SK-N-SH (cell line): Measurements from ENCODE around the gene PHOSPHO1. TPM values are rescaled to one million over a fixed set of nuclear protein-coding genes. Genes with fewer than 3 reads are reported as not detected.

ENCODE experiments used
- CTCF ChIA-PET: fragments of 300-600, 350-600 bp; formaldehyde crosslinking; extraction: SDS; loops from one replicate; lab custom pipeline; 2021; lab: Yijun Ruan, JAX
- POLR2A ChIA-PET: fragments of 350-600 bp; sonication (Branson Sonifier 250); formaldehyde crosslinking; extraction: SDS; loops from one replicate; lab custom pipeline; 2020; ENCODE audit warnings: antibody characterized with exemption, inconsistent platforms; lab: Yijun Ruan, JAX
- DNase-seq: peaks from one replicate; pipeline ENCODE4 v3.0.0; 2012
- H2AFZ ChIP-seq: fragments of 200-600 bp; sonication (generic); 2 replicates; pipeline ENCODE4 v1.8.1; 2016; ENCODE audit warnings: antibody characterized with exemption, mild to moderate bottlenecking, low read depth
- H3F3A ChIP-seq: fragments of 200-600 bp; sonication (generic); replicated peaks from 2 replicates; pipeline ENCODE3; 2016; ENCODE audit warnings: antibody characterized with exemption, mild to moderate bottlenecking; ENCODE audit not compliant: insufficient read depth
- H3K27ac ChIP-seq, 2 experiments: fragments of 200-500 bp in 1 of 2; fragments of 200-600 bp in 1 of 2; sonication (Bioruptor generic) in 1 of 2; sonication (generic), shearing (Covaris generic) in 1 of 2; 2 replicates each; pipeline versions ENCODE4 v1.5.1 to v1.6.1; 2014 to 2016; ENCODE audit warnings: low read depth in 2 of 2, inconsistent platforms in 1 of 2, low read length in 1 of 2, mild to moderate bottlenecking in 1 of 2, mixed read lengths in 1 of 2
- H3K27me3 ChIP-seq: fragments of 200-600 bp; sonication (generic), shearing (Covaris generic); 2 replicates; pipeline ENCODE4 v1.6.1; 2016; ENCODE audit warnings: mixed run types; ENCODE audit not compliant: insufficient read depth
- H3K36me3 ChIP-seq, 2 experiments: fragments of 200-500 bp in 1 of 2; fragments of 200-600 bp in 1 of 2; sonication (Bioruptor generic) in 1 of 2; sonication (generic) in 1 of 2; replicated peaks in 1 of 2; 2 replicates each; pipeline versions ENCODE3 to v1.5.1; 2014 to 2016; ENCODE audit warnings: low read length in 1 of 2, mild to moderate bottlenecking in 1 of 2; ENCODE audit not compliant: insufficient read depth in 2 of 2, control insufficient read depth in 1 of 2
- H3K4me1 ChIP-seq, 2 experiments: fragments of 200-500 bp in 1 of 2; fragments of 200-600 bp in 1 of 2; sonication (Bioruptor generic) in 1 of 2; sonication (generic), shearing (Covaris generic) in 1 of 2; 2 replicates each; pipeline versions ENCODE4 v1.5.1 to v1.6.1; 2014 to 2016; ENCODE audit warnings: low read depth in 1 of 2, low read length in 1 of 2, mixed run types in 1 of 2; ENCODE audit not compliant: insufficient read depth in 2 of 2, control insufficient read depth in 1 of 2
- H3K4me2 ChIP-seq: fragments of 200-600 bp; sonication (generic), shearing (Covaris generic); 2 replicates; pipeline ENCODE4 v1.6.1; 2017; ENCODE audit warnings: mixed run types
- H3K4me3 ChIP-seq, 2 experiments: fragments of 200-500 bp in 1 of 2; fragments of 200-600 bp in 1 of 2; sonication (Bioruptor generic) in 1 of 2; sonication (generic), shearing (Covaris generic) in 1 of 2; 2 replicates each; pipeline versions ENCODE4 v1.5.1 to v1.8.1; 2014 to 2016; ENCODE audit warnings: low read depth in 2 of 2, inconsistent platforms in 1 of 2, low read length in 1 of 2, mild to moderate bottlenecking in 1 of 2, mixed read lengths in 1 of 2, moderate library complexity in 1 of 2
- H3K79me2 ChIP-seq: fragments of 200-600 bp; sonication (generic); 2 replicates; pipeline ENCODE4 v1.8.1; 2017; ENCODE audit warnings: mild to moderate bottlenecking; ENCODE audit not compliant: insufficient read depth
- H3K9ac ChIP-seq: fragments of 200-600 bp; sonication (generic); 2 replicates; pipeline ENCODE4 v1.6.1; 2017; ENCODE audit warnings: mixed run types
- H3K9me2 ChIP-seq: fragments of 200-600 bp; sonication (generic); 2 replicates; pipeline ENCODE4 v1.6.1; 2017; ENCODE audit warnings: mixed run types
- H3K9me3 ChIP-seq: fragments of 200-600 bp; sonication (generic); 2 replicates; pipeline ENCODE4 v1.6.1; 2017; ENCODE audit warnings: mixed run types, mild to moderate bottlenecking, moderate library complexity
- H4K20me1 ChIP-seq: fragments of 200-600 bp; sonication (generic); 2 replicates; pipeline ENCODE4 v1.6.1; 2017; ENCODE audit warnings: mild to moderate bottlenecking, mixed run types; ENCODE audit not compliant: insufficient read depth
- EP300 ChIP-seq, 2 experiments: IDR thresholded peaks; 2 replicates each; pipeline versions ENCODE4 v1.4.0 to v1.6.1; 2012; ENCODE audit warnings: borderline replicate concordance in 1 of 2, low read depth in 1 of 2, low read length in 1 of 2
- FOXM1 ChIP-seq: IDR thresholded peaks from 2 replicates; pipeline ENCODE4 v1.4.0; 2012; ENCODE audit warnings: low read depth, mild to moderate bottlenecking
- GATA2 ChIP-seq: sonication (generic); formaldehyde crosslinking; IDR thresholded peaks from 2 replicates; pipeline ENCODE4 v1.5.0; 2020; ENCODE audit warnings: mild to moderate bottlenecking, missing genetic modification reagents
- IRF3 ChIP-seq: fragments of 150-350 bp; IDR thresholded peaks from 2 replicates; pipeline ENCODE4 v1.6.1; 2016; ENCODE audit warnings: mild to moderate bottlenecking, low read depth, low read length
- MEF2A ChIP-seq: IDR thresholded peaks from 2 replicates; pipeline ENCODE4 v1.4.0; 2012; ENCODE audit warnings: low read depth, borderline replicate concordance
- NRF1 ChIP-seq: IDR thresholded peaks from 2 replicates; pipeline ENCODE4 v1.6.1; 2012; ENCODE audit warnings: low read depth, mild to moderate bottlenecking, low read length
- RFX5 ChIP-seq: IDR thresholded peaks from 2 replicates; pipeline ENCODE4 v1.6.1; 2012; ENCODE audit warnings: mild to moderate bottlenecking, improper control_type of control experiment, low read length
- RXRA ChIP-seq: IDR thresholded peaks from 2 replicates; pipeline ENCODE4 v1.4.0; 2012; ENCODE audit warnings: low read depth, mild to moderate bottlenecking, borderline replicate concordance
- SIN3A ChIP-seq: IDR thresholded peaks from 2 replicates; pipeline ENCODE4 v1.6.1; 2012; ENCODE audit warnings: low read depth, mild to moderate bottlenecking, low read length, moderate library complexity, borderline replicate concordance
- TEAD4 ChIP-seq: IDR thresholded peaks from 2 replicates; pipeline ENCODE4 v1.4.0; 2012; ENCODE audit warnings: mild to moderate bottlenecking, borderline replicate concordance; ENCODE audit not compliant: insufficient read depth
- WGBS: methylation state at CpG from one replicate; pipeline ENCODE4 v1.1.6; 2017; ENCODE audit warnings: low lambda C conversion rate; 5-methylcytosine and 5-hydroxymethylcytosine counted together
- polyA plus RNA-seq, 3 experiments: library from polyadenylated mRNA; depleted of rRNA; stranded (reverse); fragments of >200 nt; gene quantifications; 2 replicates each; pipeline ENCODE4 v1.2.3, GENCODE V29; 2012
- TF ChIP-seq, protein P1 (sequence below): IDR thresholded peaks from 2 replicates; pipeline ENCODE4; 2012

The PHOSPHO1 gene
- polyA plus RNA-seq, 1 of the 3 experiments (the other 2 are of a cell fraction), result not detected

DNA sequence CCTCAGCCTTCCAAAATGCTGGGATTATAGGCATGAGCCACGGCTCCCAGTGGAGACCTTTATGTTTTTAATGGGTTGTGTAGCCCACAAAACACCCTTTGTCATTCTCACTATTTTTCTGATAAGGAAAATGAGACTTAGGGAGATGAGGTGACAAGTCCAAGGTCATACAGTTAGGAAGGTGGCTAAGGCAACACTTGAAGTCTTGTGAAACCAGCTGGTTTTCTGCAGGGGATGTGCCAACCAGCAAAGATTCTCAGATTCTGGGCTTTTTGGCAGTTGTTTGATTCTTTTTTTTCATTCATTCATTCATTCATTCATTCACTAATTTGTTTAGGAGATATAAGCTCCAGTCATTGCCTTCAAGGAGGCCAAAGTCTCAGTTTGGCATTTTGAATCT, 10.0 kb upstream of the PHOSPHO1 start:
- H3K4me3 ChIP-seq, result no peak overlapping the region
- 4% methylated on average over 1 of the region's 1 CpG for WGBS
- ChIA-PET CTCF (interaction anchor here (1.0 to 4.2 kb wide), 4 partner anchors 10 to 61 kb away, joined by 3 to 36 read pairs (median 4); partner anchors contain the start of gene PHOSPHO1), POLR2A (no interaction called here)
- no peak overlapping the region for H2AFZ ChIP-seq
- H3K27ac ChIP-seq, result no peak overlapping the region
- no peaks in the 10 kb centered on the region for H3F3A ChIP-seq
- no peaks in the 10 kb centered on the region for H3K36me3 ChIP-seq
- no peak for TF ChIP-seq RFX5
- TF ChIP-seq MEF2A, result no peak
- no peaks in the 10 kb centered on the region for H3K4me1 ChIP-seq
- H3K9me3 ChIP-seq, result no peaks in the 10 kb centered on the region
- no peaks in the 10 kb centered on the region for H3K9me2 ChIP-seq
- DNase-seq, result no peak
- H3K79me2 ChIP-seq, result no peaks in the 10 kb centered on the region
- no peak overlapping the region for H3K9ac ChIP-seq
- peaks cover 61% of the 10 kb centered on the region for H3K27me3 ChIP-seq
- no peaks in the 10 kb centered on the region for H4K20me1 ChIP-seq
- H3K4me2 ChIP-seq, result no peak overlapping the region

GRCh38 chr17:49239963-49240362, 9.4 kb upstream of the PHOSPHO1 start:
- no peaks in the 10 kb centered on the region for H3K36me3 ChIP-seq
- DNase-seq, result no peak
- H2AFZ ChIP-seq, result no peak overlapping the region
- H3K9ac ChIP-seq, result no peak overlapping the region
- H3K9me3 ChIP-seq, result no peaks in the 10 kb centered on the region
- H3K4me2 ChIP-seq, result no peak overlapping the region
- H3F3A ChIP-seq, result no peaks in the 10 kb centered on the region
- ChIA-PET POLR2A (no interaction called here), CTCF (interaction anchor here (0.5 to 4.2 kb wide), 5 partner anchors 9 to 60 kb away, joined by 3 to 36 read pairs (median 4); partner anchors contain the start of gene PHOSPHO1)
- H3K79me2 ChIP-seq, result no peaks in the 10 kb centered on the region
- no peak overlapping the region for H3K27ac ChIP-seq
- no peaks in the 10 kb centered on the region for H4K20me1 ChIP-seq
- no peak overlapping the region for H3K4me3 ChIP-seq
- WGBS, result 84% methylated on average over 1 of the region's 1 CpG
- H3K27me3 ChIP-seq, result peaks cover 61% of the 10 kb centered on the region
- no peaks in the 10 kb centered on the region for H3K9me2 ChIP-seq
- H3K4me1 ChIP-seq, result no peaks in the 10 kb centered on the region
- no peak for TF ChIP-seq IRF3
- TF ChIP-seq FOXM1, result no peak
- TF ChIP-seq SIN3A, result no peak
- no peak for TF ChIP-seq NRF1
- no peak for TF ChIP-seq RXRA
- no peak for TF ChIP-seq GATA2 (CRISPR knock-in tag)
- no peak for TF ChIP-seq EP300 (IDR thresholded peaks at IDR 0.05; ENCODE audit: borderline replicate concordance in 1 of 2, low read depth in 1 of 2, low read length in 1 of 2)
- TF ChIP-seq TEAD4, result no peak

DNA sequence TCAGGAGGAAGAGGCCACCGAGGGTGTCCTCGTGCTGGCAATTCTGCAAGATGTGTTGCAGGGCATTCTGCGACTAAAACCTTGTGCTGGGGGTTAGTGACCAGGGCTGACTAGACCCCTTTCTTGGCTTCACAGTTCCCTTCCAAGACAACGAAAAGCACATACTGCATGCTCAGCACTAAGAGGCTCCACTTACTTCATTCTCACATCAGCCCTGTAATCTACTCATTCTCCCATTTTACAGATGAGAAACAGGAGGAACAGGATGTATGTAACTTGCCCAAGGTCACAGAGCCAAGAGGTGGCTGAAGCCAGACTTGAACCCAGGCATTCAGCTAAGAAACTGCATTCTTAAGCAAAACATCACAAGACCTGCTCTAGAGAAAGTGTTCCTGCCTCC, 5.3 kb upstream of the PHOSPHO1 start:
- H3K4me1 ChIP-seq, result peaks cover 0 to 3% of the 10 kb centered on the region in 2 experiments; a peak in 1 of 4 replicates
- POLR2A ChIA-PET, result no interaction called here

More for the DNA sequence above, 5.3 kb upstream of the PHOSPHO1 start:
- no peaks in the 10 kb centered on the region for H3K9me3 ChIP-seq
- H3K27ac ChIP-seq, result no peak overlapping the region
- H2AFZ ChIP-seq, result no peak overlapping the region
- H4K20me1 ChIP-seq, result no peaks in the 10 kb centered on the region
- no peak overlapping the region for H3K4me3 ChIP-seq
- H3K9ac ChIP-seq, result no peak overlapping the region
- no peaks in the 10 kb centered on the region for H3K9me2 ChIP-seq
- TF ChIP-seq, protein P1, sequence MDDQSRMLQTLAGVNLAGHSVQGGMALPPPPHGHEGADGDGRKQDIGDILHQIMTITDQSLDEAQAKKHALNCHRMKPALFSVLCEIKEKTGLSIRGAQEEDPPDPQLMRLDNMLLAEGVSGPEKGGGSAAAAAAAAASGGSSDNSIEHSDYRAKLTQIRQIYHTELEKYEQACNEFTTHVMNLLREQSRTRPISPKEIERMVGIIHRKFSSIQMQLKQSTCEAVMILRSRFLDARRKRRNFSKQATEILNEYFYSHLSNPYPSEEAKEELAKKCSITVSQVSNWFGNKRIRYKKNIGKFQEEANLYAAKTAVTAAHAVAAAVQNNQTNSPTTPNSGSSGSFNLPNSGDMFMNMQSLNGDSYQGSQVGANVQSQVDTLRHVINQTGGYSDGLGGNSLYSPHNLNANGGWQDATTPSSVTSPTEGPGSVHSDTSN, result no peak
- no peaks in the 10 kb centered on the region for H3K36me3 ChIP-seq
- CTCF ChIA-PET, result interaction anchor here (0.7 to 3.1 kb wide), 4 partner anchors 9 to 203 kb away, joined by 3 to 19 read pairs (median 5); no protein-coding TSS in a partner anchor
- H3K79me2 ChIP-seq, result no peaks in the 10 kb centered on the region
- 26% methylated on average over 4 of the region's 4 CpGs for WGBS
- no peaks in the 10 kb centered on the region for H3F3A ChIP-seq
- no peak for DNase-seq
- peaks cover 52% of the 10 kb centered on the region for H3K27me3 ChIP-seq
- H3K4me2 ChIP-seq, result no peak overlapping the region
